GM13977 (cell line): ENCODE results near the gene ACAD10.

Experiments used
- DNase-seq: peaks from one replicate; pipeline ENCODE4 v3.0.0; 2012; ENCODE audit warnings: low spot score
- in situ Hi-C: fragments of 300-500 bp; cut with MboI; formaldehyde crosslinking; loops from one replicate; pipeline ENCODE4 v1.12.0; 2022; ENCODE audit warnings: low sequenced_read_pairs, low pct_unique_long_range_greater_than_20kb, mixed read lengths, inconsistent platforms; ENCODE audit not compliant: unreplicated experiment
- TF ChIP-seq, protein P1 (sequence below): IDR thresholded peaks from 2 replicates; pipeline ENCODE4 v1.5.1; 2012; ENCODE audit warnings: mild to moderate bottlenecking, control low read depth; ENCODE audit not compliant: insufficient read depth; ENCODE audit errors: extremely low read depth, missing control alignments

Gene ACAD10

GRCh38 chr12:111748151-111748672 is 62.4 kb downstream of the ACAD10 start:
- in situ Hi-C loops: no loop called here
- TF ChIP-seq, protein P1, sequence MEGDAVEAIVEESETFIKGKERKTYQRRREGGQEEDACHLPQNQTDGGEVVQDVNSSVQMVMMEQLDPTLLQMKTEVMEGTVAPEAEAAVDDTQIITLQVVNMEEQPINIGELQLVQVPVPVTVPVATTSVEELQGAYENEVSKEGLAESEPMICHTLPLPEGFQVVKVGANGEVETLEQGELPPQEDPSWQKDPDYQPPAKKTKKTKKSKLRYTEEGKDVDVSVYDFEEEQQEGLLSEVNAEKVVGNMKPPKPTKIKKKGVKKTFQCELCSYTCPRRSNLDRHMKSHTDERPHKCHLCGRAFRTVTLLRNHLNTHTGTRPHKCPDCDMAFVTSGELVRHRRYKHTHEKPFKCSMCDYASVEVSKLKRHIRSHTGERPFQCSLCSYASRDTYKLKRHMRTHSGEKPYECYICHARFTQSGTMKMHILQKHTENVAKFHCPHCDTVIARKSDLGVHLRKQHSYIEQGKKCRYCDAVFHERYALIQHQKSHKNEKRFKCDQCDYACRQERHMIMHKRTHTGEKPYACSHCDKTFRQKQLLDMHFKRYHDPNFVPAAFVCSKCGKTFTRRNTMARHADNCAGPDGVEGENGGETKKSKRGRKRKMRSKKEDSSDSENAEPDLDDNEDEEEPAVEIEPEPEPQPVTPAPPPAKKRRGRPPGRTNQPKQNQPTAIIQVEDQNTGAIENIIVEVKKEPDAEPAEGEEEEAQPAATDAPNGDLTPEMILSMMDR: no peak
- no peak for DNase-seq

DNA sequence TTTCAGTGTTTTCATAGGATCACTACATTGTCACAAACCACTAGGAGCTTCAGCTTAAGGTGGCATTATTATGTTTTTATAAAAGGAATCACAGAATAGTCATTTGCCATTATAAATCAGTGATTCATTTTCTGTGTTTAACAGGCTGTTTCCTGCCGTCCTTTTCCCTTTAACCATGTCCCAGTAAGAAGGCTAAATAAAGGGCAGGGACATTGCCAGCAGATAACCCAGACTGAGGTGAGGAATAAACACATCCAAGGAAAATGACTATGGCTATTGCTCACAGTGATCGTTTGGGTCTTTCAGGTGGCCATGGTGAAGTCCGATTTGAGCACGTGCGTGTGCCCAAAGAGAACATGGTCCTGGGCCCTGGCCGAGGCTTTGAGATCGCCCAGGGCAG is 63.0 kb downstream of the ACAD10 start:
- in situ Hi-C loops: no loop called here

DNA sequence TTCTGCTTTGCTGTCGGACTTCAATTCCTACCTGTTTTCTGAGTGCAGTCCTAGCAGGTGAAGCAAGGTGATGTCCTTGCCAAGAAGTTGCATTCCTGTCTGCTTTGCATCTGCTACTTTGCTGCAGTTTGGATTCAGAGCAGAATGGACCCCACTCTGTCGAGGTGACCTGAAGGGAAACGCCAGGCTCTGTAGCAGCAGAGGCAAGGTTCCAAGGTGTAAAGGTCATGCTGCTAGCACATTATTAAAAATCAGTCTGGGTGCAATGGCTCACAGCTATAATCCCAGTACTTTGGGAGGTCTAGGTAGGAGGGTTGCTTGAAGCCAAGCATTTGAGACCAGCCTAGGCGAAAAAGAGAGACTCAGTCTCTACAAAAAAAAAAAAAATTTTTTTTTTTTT is 63.5 kb downstream of the ACAD10 start:
- TF ChIP-seq, protein P1: no peak
- in situ Hi-C loops: no loop called here
- no peak for DNase-seq

More for the DNA sequence above, 63.0 kb downstream of the ACAD10 start:
- TF ChIP-seq, protein P1: no peak
- no peak for DNase-seq

DNA sequence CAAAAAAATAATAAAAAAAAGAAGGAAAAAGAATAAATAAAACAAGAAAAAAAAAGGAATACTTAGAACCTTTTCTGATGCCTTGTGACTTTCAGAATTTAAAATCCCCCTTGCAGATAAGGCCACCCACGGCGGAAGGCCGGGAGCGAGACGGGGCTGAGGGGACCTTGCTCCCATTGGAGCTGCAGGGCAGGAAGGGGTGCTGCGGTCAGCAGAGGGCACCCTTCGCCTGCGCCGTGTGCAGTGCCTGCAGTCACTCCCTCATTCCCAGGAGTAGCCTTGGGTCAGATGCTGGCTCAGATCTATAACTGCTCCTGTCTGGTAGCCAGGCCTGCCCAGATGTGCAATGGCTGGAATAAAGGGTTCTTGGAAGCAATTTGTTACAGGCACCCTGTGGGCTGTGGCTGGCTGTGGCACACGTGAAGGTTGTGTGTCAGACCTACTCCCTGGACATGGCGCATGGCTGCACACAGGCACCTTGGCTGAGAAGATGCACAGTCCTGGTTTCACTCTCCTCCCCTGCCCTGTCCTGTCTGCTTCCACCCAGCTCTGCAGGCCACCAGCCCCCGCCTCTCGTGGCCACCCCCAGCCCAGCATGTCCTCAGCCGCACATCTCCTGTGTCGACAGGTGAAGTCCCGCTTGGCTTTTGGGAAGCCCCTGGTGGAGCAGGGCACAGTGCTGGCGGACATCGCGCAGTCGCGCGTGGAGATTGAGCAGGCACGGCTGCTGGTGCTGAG is 67.5 kb downstream of the ACAD10 start:
- peak; percentile 71 for DNase-seq
- TF ChIP-seq, protein P1: peak; percentile 70
- in situ Hi-C loops: loop anchor here (10.0 kb wide), 1 partner anchor 51 kb away; no protein-coding TSS in a partner anchor

GRCh38 chr12:111754671-111755070 is 68.8 kb downstream of the ACAD10 start:
- no peak for DNase-seq
- in situ Hi-C loops: loop anchor here (10.0 kb wide), 1 partner anchor 50 kb away; no protein-coding TSS in a partner anchor
- TF ChIP-seq, protein P1: no peak

DNA sequence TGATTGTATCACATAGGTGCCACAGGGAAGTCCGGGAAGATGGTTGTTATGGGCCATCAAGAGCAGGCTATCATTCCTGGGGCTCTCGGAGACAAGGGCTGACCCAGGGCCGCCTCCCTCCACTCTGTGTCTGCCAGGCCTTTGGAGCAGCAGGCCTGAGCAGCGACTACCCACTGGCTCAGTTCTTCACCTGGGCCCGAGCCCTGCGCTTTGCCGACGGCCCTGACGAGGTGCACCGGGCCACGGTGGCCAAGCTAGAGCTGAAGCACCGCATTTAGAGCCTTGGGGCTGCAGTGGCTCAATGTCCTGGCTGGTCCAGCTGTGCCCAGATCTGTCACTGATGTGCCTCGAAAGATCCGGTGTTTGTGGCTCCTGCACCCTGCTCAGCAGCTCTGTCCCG is 70.3 kb downstream of the ACAD10 start:
- DNase-seq: no peak
- TF ChIP-seq, protein P1: no peak
- in situ Hi-C loops: loop anchor here (10.0 kb wide), 1 partner anchor 49 kb away; no protein-coding TSS in a partner anchor
